8988T (cell line): ENCODE results near the gene FAM117B.
"Not testable (repeated sequence)": the region's sequence is repeated elsewhere in the genome, so short reads cannot be mapped to it uniquely, and the experiment has no call there.

Experiments
- DNase-seq: peaks from one replicate; pipeline ENCODE4 v3.0.0; 2011

FAM117B gene

DNA sequence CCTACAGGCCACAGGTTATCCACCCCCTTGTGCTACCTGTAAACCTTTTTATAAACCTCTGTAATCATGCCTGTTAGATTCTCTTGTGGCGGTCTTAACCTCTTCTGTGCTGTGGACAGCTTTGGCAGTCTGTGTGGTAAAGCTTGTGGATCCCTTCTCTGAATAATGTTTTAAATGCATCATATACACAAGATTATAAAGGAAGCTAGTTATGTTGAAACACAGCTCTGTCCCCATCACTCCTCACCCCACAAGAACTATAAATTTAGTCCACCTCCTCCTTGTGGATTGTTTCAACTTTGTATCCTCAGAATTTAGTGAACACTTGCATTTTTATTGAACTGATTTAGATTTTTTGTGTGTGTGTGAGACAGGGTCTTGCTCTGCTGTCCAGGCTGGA lies 129.1 kb downstream of the FAM117B start:
- DNase-seq, result no peak

DNA sequence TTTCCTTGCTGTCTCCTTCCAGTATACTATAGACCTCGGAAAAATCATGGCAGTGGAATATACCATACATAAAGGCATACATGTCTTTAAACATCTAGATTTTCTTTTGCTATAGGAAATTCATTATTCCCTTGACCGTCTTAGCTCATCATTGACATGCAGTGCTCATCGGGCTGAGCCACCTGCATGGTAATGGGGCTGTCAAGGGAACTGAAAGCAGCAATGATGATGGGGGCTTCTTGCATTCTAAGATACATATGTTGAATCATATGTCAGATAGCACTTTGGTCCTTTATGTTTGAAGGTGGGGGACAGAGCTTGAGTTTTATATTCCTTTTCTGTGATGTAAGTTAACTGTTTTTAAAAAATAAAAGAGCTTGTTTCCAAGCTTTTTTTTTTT lies 130.2 kb downstream of the FAM117B start:
- DNase-seq, result no peak

GRCh38 chr2:202765436-202765835 lies 130.7 kb downstream of the FAM117B start:
- no peak for DNase-seq

DNA sequence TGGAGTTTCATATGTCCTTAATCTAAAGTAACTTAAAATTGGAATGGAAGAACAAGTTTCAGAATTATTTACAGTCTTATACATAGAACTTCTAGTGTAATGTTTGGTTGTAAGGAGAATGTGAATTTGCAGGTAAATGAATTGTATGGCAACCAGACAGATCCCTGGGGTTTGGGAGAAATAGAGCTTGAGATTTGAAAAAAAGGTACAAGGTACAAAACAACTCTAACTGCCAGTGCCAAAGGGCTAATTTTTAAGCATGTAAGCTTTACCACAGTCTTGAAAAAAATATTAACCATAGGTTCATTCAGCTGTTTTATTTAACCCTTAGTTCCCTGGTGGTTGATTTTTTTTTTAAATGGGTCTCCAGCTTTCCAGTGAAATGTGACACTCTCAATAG lies 133.5 kb downstream of the FAM117B start:
- no peak for DNase-seq

DNA sequence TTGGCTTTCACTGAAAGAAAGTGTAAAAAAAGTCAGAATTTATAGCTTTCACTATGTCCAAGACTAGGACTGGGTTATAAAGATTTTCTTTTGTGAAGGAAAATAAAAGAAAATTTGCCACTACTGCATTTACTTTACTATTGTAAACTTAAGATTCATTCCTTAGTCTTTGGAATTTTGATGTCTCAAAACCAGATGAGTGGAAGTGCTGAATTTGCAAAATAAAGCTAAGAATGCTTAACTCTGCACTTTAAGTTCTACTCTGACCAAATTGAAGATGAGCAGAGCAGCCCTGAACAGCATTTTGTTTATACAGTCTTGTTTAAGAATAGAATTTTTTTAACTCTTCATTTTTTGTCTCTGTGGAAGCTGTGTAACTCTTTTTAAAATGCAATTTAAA lies 134.4 kb downstream of the FAM117B start:
- DNase-seq, result no peak

DNA sequence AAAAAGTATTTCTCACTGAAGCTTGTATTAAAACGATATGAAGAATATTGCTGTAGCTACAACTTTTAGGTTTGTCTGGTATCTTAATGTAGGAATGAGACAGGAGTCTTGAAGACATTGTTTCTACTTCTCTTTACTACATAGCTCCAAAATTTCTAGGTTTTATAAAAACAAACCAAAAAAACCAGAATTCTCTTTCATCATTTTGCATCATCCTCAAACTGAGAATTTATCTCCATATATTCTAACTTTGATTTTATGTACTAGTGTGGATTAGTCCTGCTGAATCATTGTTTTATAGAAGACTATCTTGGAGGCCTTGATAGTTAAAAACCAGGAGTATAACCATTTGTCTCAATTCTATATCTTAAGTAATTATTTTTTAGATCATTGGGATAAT lies 136.6 kb downstream of the FAM117B start:
- DNase-seq, result no peak

DNA sequence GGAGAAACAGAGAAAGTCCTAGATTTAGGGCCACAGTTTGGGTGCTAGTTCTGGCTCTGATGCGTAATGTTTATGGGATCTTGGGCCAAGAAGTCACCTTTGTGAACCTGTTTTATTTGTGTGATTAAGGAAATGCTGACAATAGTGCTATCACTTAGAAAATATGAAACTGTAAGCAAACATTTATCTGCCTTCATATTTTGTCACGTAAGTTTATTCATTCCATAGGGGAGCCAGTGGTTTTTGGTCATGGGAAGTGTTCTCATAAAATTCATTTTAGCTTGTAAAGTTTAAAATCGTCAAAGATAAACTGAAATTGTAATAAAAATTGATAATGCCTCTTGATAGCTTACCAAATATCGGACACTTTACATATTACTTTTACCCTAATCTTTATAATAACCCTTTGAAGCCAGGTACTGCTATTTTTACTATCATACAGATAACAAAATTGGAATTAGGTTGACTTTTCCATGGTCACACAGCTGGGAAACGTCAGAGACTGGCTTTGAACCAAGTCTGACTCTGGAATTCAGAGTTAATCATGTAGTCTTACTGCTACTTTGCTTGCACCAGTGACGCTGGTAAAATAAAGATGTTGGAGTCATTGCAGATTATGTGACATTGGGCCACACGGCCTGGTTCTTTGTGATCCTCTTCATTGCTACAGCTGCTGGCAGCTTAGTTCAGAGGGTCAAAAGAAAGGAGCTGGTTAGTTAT lies 137.1 kb downstream of the FAM117B start:
- no peak for DNase-seq

DNA sequence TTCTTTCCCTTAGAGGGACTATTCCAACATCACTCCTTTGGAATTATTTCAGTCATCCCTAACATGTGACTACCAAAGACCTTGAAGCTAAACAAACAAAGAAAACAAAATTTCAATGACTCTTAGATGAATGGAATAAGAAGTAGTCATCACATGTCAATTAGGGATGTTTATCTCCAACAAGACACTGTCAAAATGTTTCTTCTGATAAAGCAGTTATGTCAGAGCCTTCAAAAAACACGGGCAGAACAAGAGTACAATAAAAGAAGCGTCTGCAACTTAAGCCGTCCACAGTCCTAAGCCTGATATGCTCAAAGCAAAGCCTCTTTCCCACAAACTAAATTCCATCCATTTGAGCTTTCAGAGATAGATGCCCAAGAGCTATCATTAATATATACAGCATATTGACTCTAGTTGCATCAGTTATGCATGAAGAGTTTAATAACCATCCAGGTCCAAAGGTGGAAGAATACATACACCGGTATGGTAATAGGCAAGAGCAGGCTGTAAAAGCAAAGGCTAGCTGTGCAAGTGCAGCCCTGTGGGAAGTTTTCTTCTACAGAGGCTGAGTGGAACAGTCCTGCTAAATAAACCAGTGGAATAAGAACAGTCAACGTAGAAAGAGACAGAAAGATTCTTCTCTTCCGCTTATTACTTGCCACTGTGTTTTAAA lies 138.7 kb downstream of the FAM117B start:
- no peak for DNase-seq

DNA sequence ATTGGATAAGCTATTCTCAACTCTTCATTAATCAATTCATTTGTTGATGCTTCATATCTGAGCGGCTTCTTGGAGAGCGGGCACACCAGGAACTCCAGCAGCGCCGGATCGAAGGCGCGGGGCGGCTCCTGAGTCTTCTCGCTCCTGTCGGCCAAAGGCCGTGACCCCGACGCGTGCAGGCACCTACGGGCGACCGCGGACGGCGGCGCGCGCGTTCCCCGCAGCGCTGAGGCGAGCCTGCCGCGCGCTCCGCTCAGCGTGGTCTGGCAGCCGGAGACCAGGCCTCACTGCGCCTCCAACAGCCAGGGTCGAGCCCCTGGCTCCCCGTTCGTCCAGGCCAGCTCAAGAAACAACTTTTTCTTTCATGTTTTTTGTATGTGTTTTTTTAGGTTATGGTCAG lies 139.3 kb downstream of the FAM117B start:
- no peak for DNase-seq

DNA sequence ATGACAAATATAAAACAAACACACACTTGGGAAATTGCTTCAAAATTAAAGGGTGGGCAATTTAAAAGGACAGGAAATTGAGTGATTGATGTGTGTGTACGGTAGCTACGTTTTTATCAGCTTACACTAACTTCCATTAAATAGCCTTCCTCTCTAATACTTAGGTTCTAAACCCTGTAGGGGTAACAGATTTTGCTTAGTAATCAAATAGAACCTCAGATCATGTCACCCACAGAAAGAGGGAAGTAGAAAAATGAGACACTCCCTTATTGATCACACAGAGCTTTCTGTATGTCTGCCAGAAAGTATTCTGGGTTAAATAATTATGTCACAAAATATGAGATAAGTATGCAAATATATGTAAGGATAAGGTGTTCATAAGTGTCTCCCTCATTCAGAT lies 143.4 kb downstream of the FAM117B start:
- DNase-seq, result no peak

DNA sequence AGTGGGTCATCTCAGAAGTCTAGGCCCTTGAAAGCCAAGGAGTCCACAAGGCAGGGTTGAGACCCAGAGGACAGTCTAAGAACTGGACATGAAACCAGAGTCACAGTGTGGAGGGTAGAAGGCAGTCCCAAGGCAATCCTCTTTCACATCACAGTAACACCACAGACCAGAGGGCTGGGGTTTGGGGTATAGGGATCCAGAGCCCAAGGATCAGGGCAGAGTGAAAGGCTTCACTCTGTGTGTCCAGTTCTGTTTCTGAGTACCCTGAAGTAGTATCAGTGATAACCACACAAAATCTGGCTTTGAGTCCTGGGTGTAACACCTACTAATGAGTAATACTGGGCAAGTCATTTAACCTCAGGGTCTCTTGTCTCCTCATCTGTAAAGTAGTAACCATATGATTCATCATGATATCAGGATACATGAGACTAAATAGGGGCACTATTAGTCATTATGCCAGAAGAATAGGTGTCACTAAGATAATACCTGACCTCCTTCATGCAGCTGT lies 145.8 kb downstream of the FAM117B start:
- DNase-seq, result no peak

DNA sequence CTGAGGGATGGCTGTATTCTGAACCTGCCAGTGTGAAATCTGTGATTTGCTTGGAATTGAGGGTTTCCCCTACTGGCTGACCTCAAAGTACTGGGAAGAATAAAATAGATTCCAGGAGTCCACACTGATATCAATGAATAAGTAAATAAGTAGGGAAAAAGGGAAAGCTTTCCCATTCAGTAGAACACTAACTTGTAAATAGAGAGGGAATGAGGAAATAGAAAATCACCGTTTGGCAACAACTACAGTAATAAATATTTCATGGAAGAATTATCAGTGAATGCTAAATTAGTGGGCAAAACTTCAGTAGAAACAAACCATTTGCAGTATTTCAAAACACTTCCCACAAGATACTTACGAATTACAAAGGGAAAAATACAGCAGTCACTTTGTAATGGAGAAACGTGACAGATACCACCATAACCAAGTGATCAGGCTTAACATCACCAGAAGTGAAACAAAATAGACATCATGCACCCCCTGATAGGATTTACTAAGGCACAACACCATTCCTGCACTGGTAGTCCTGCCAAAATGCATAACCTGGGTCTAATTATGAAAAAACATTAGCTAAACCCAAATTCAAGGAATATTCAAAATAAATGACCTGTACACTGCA lies 148.3 kb downstream of the FAM117B start:
- no peak for DNase-seq

DNA sequence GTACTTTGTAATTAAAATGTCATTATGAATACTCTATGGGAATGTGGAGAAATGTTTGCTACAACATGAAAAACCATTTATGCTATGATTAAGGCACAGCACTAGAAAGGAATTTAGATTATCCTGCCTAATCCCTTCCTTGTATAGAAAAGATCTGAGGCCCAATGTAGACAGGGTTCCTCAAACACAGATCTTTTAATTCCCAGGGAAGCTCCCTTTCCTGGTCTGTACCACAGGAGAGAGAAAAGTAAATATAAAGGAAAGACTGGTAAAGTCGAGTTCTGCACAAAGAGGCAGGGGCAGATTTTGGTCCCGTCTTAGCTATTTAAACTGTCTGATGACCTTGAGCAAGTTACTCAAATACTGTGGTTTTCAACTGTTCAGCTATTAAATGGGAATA lies 152.1 kb downstream of the FAM117B start:
- DNase-seq, result no peak

- no peak for DNase-seq
These were observed 155.9 kb downstream of the FAM117B start for GRCh38 chr2:202790676-202791075.

GRCh38 chr2:202797944-202798343 lies 163.2 kb downstream of the FAM117B start:
- no peak for DNase-seq

GRCh38 chr2:202805911-202806310 lies 171.1 kb downstream of the FAM117B start:
- DNase-seq, result not testable (repeated sequence)

- not testable (repeated sequence) for DNase-seq
These were observed 172.8 kb downstream of the FAM117B start for GRCh38 chr2:202807431-202808138.

GRCh38 chr2:202808754-202809153 lies 174.0 kb downstream of the FAM117B start:
- DNase-seq, result no peak

DNA sequence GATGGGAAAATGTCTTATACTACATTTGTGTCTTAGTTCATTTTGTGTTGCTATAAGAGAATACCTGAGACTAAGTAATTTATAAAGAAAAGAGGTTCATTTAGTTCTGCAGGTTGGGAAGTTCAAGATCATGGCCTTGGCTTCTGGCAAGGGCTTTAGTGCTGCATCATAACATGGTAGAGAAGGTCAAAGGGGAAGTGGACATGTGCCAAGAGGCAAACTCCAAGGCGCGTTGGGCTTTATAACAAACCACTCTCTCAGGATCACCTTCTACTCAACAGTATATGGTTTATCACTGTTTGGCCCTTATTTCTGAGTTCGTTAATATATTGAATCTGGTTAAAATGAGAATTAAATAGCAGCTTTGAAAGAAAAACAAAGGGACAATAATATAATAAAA lies 178.6 kb downstream of the FAM117B start:
- no peak for DNase-seq

DNA sequence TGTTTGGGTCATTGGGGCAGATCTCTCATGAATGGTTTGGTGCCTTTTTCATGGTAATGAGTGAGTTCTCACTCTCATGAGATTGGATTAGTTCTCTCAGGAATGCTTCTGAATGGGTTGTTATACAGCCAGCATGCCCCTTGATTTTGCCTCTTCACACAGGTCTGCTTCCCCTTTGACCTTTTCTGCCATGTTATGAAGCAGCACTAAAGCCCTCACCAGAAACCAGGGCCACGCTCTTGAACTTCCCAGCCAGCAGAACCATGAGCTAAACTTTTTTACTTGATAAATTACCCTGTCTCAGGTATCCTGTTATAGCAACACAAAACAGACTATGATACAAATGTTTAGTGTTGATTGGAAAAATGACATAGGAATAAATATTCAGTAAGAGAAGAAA lies 179.5 kb downstream of the FAM117B start:
- no peak for DNase-seq

DNA sequence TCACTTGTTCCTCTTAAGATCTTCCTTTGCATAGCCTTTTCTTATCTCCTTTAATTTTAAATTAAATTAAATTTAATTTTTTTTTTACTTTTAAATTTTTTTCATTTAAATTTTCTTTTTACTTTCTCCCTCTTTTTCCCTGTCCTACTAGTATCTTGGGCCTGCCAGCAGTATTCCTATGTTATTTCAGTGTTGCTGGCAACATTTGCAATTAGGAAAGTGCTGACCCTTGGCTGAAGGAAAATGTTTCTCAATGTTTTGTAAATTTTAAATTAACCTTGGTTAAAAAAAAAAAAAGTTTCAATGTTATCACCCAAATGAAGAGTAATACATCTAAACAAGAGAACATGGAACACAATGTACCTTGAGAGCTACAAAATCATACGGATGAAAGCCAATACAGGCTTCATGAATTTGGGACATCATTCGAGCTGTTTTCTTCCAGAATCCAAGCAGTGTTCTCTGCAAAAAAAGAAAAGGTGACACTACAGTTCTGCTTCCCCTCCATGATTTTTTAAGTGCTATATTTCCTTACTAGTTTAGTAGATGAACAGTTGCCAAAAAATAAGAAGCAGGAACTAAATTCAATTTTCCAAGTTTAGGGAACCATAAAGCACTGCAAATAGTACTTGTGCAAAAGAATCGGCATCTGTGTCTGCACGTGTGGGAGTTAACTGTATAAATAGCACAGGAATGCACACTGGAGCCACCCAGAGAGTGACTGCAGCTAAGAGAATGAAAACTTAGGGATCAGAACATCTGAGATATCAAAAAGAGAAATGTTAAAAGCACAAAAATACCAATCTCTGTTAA lies 181.0 kb downstream of the FAM117B start:
- DNase-seq, result no peak

DNA sequence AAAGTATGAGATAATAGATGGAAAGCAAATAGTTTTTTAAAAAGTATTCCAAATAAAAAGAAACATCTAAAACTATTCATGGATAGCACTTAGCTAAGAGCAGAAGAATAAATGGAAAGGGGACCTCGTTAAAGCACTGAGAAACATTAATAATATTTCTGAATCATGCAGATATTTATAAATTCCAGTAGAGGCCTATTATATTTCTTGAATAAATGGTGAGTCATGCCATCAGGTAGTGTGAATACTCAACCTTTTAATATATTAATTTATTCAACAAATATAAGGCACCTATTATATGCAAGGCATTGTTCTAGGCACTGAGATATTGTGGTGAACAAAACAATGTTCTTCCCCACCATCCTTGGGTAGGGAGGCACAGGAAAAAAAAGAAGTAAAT lies 183.0 kb downstream of the FAM117B start:
- DNase-seq, result no peak

- no peak for DNase-seq
These were observed 183.6 kb downstream of the FAM117B start for GRCh38 chr2:202818321-202818720.
